ENCODE results near the gene PRRT3. TPM values are rescaled to one million over a fixed set of nuclear protein-coding genes. Genes with fewer than 3 reads are reported as not detected.
"Not testable (repeated sequence)": the region's sequence is repeated elsewhere in the genome, so short reads cannot be mapped to it uniquely, and the experiment has no call there.

The PRRT3 gene
- total RNA-seq, 6 donors from 2014 or later = 1.6 to 7.1 (median 4.5) TPM

- no peaks in the 10 kb centered on the region for H3K9me3 ChIP-seq
- H3K36me3 ChIP-seq = peaks cover 0 to 5% (median 0%) of the 10 kb centered on the region in 4 donors
- H3K4me1 ChIP-seq = peaks cover 7 to 31% (median 23%) of the 10 kb centered on the region in 4 donors
- 39 to 70% methylated on average over 11 to 13 of the region's 13 CpGs for WGBS, 2 donors
- peak in 1 of 4 donors; percentile 66 for TF ChIP-seq POLR2A (IDR thresholded peaks at IDR 0.05)
- peak in 1 of 2 donors; percentile 27 for TF ChIP-seq POLR2AphosphoS5 (IDR thresholded peaks at IDR 0.05)
- no peak for TF ChIP-seq EP300 (IDR thresholded peaks at IDR 0.05)
- TF ChIP-seq CTCF (IDR thresholded peaks at IDR 0.05) = no peak
- peak within 1 kb of the TSS; percentile 47 to 80 (median 71) for H3K27ac ChIP-seq
- DNase-seq (peak; percentile 75 to 87), ATAC-seq (ENCODE audit: low FRiP score in 2 of 2) (peak; percentile 59 to 84)
- peak within 1 kb of the TSS in 3 of 4 donors; percentile 37 to 55 (median 48) for H3K4me3 ChIP-seq
- H3K27me3 ChIP-seq = no peaks in the 10 kb centered on the region
Measured at GRCh38 chr3:9902372-9903237, 49.6 kb downstream of the PRRT3 start, which contains the start of gene IL17RE. TSS of gene IL17RE (plus strand) at chr3:9902848. CDS start at chr3:9902933, 85 bp downstream.

GRCh38 chr3:9901967-9902366 lies 50.2 kb downstream of the PRRT3 start:
- Histone ChIP-seq H3K4me1 (peaks cover 7 to 31% (median 27%) of the 10 kb centered on the region in 4 donors), H3K9me3 (no peaks in the 10 kb centered on the region), H3K4me3 (no peak overlapping the region), H3K27ac (peak overlapping the region in 3 of 4 donors; percentile 47 to 70 (median 57)), H3K36me3 (no peaks in the 10 kb centered on the region), H3K27me3 (no peaks in the 10 kb centered on the region)
- ATAC-seq (ENCODE audit: low FRiP score in 2 of 2) = peak in 1 of 2 donors; percentile 1
- DNase-seq = no peak
- TF ChIP-seq EP300 (IDR thresholded peaks at IDR 0.05) = no peak
- TF ChIP-seq POLR2AphosphoS5 (IDR thresholded peaks at IDR 0.05) = no peak
- no peak for TF ChIP-seq POLR2A (IDR thresholded peaks at IDR 0.05)
- no peak for TF ChIP-seq CTCF (IDR thresholded peaks at IDR 0.05)
- WGBS, 2 donors = 45 to 82% methylated on average over 2 to 4 of the region's 5 CpGs

GRCh38 chr3:9900965-9901415 lies 51.2 kb downstream of the PRRT3 start:
- H3K27me3 ChIP-seq; H3K36me3 ChIP-seq; H3K9me3 ChIP-seq; H3K4me3 ChIP-seq; DNase-seq; H3K27ac ChIP-seq; ATAC-seq (ENCODE audit: low FRiP score in 2 of 2): not testable (repeated sequence)
- H3K4me1 ChIP-seq = peaks cover 7 to 31% (median 27%) of the 10 kb centered on the region in 4 donors
- WGBS, 2 donors = 93% methylated on average over 6 of the region's 6 CpGs

GRCh38 chr3:9899289-9899791 lies 52.9 kb downstream of the PRRT3 start:
- 56 to 63% methylated on average over 3 of the region's 3 CpGs for WGBS, 2 donors
- Histone ChIP-seq H3K9me3 (no peaks in the 10 kb centered on the region), H3K27ac (no peak overlapping the region), H3K36me3 (no peaks in the 10 kb centered on the region), H3K27me3 (no peaks in the 10 kb centered on the region), H3K4me3 (no peak overlapping the region), H3K4me1 (peaks cover 7 to 31% (median 27%) of the 10 kb centered on the region in 4 donors)
- ATAC-seq (ENCODE audit: low FRiP score in 2 of 2) = no peak
- TF ChIP-seq CTCF (IDR thresholded peaks at IDR 0.05) (no peak), POLR2A (IDR thresholded peaks at IDR 0.05) (no peak), EP300 (IDR thresholded peaks at IDR 0.05) (no peak)
- no peak for DNase-seq

GRCh38 chr3:9898467-9899241 lies 53.6 kb downstream of the PRRT3 start:
- peak in 1 of 2 donors; percentile 33 for DNase-seq
- TF ChIP-seq POLR2AphosphoS5 (IDR thresholded peaks at IDR 0.05) (no peak), POLR2A (IDR thresholded peaks at IDR 0.05) (no peak), CTCF (IDR thresholded peaks at IDR 0.05) (no peak), EP300 (IDR thresholded peaks at IDR 0.05) (no peak)
- 55 to 68% methylated on average over 8 of the region's 8 CpGs for WGBS, 2 donors
- peak overlapping the region; percentile 46 to 72 (median 70) for H3K27ac ChIP-seq
- no peaks in the 10 kb centered on the region for H3K9me3 ChIP-seq
- peak; percentile 15 to 35 for ATAC-seq (ENCODE audit: low FRiP score in 2 of 2)
- H3K27me3 ChIP-seq = no peaks in the 10 kb centered on the region
- H3K36me3 ChIP-seq = peaks cover 0 to under 1% (median 0%) of the 10 kb centered on the region in 4 donors
- H3K4me3 ChIP-seq = no peak overlapping the region
- peaks cover 10 to 29% (median 27%) of the 10 kb centered on the region in 4 donors for H3K4me1 ChIP-seq

Data from upper lobe of left lung (tissue), 6 donors.